HG03139 (cell line): ENCODE results near the gene DICER1.

Experiments
- ATAC-seq: cut with Tn5 transposase; IDR thresholded peaks from one replicate; pipeline ENCODE4 v1.9.1; 2021; ENCODE audit not compliant: unreplicated experiment

The DICER1 gene

GRCh38 chr14:95043732-95044462 is 113.4 kb downstream of the DICER1 start:
- no peak for ATAC-seq

GRCh38 chr14:95043314-95043713 is 114.0 kb downstream of the DICER1 start:
- ATAC-seq: no peak

- ATAC-seq: no peak
Measured at GRCh38 chr14:95041477-95042020, 115.8 kb downstream of the DICER1 start.

- ATAC-seq: no peak
Measured at GRCh38 chr14:95040708-95041476, 116.4 kb downstream of the DICER1 start.

GRCh38 chr14:95039993-95040348 is 117.4 kb downstream of the DICER1 start:
- ATAC-seq: no peak

- no peak for ATAC-seq
Measured at GRCh38 chr14:95039259-95039992, 117.9 kb downstream of the DICER1 start.

GRCh38 chr14:95038521-95039250 is 118.6 kb downstream of the DICER1 start:
- no peak for ATAC-seq

- no peak for ATAC-seq
Measured at GRCh38 chr14:95037273-95037672, 120.1 kb downstream of the DICER1 start.
